ENCODE results near the gene RHD.
"Not testable (repeated sequence)": the region's sequence is repeated elsewhere in the genome, so short reads cannot be mapped to it uniquely, and the experiment has no call there.

DNA sequence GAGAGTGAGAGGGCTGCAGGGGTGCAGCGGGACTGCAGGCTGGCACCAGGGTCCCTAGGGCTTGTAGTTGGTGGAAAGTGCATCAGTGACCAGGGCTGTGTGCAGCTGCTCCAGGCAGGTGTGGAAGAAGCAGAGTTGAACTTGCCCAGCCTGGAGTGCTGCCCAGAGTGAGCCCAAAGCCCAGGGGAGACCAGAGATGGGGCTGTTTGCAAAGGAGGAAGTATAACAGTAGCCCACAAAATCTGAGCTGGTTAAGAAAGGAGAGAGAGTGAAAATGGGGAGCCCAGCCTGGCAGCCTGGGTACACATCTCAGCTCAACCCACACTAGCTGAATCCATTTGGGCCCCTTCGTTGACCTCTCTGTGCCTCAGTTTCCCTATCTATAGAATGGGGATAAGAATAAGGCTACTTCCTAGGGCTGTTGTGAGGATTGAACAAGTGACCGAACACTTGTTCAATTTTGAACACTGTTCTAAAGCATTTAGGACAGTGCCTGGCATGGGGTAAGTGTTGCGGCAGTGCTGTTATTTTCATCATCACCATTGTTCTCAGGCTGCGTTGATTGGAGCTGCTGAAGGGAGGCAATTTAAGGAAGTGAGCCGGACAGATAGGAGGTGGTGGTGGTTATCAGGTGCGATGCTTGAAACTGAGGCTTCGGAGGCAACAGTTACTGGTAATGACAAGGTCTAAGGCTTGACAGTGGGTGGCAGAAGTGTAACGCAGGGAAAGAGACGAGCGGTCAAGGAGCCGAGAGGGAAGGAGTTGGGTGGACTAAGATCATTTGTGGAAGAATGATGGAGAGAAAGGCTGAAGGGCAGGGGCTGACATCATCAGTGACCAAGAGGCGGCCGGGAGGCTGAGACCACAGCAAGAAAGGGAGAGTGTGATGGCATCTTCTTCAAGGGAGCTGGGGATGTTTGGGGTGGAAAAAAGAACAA lies 22.8 kb downstream of the RHD start:
- TF ChIP-seq, protein P1, sequence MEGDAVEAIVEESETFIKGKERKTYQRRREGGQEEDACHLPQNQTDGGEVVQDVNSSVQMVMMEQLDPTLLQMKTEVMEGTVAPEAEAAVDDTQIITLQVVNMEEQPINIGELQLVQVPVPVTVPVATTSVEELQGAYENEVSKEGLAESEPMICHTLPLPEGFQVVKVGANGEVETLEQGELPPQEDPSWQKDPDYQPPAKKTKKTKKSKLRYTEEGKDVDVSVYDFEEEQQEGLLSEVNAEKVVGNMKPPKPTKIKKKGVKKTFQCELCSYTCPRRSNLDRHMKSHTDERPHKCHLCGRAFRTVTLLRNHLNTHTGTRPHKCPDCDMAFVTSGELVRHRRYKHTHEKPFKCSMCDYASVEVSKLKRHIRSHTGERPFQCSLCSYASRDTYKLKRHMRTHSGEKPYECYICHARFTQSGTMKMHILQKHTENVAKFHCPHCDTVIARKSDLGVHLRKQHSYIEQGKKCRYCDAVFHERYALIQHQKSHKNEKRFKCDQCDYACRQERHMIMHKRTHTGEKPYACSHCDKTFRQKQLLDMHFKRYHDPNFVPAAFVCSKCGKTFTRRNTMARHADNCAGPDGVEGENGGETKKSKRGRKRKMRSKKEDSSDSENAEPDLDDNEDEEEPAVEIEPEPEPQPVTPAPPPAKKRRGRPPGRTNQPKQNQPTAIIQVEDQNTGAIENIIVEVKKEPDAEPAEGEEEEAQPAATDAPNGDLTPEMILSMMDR (conservative IDR thresholded peaks at IDR 0.05; ENCODE audit: low read depth, low read length) = not testable (repeated sequence)
- not testable (repeated sequence) for TF ChIP-seq EZH2phosphoT487 (IDR thresholded peaks at IDR 0.05; ENCODE audit: borderline replicate concordance, low read length); EZH2 (IDR thresholded peaks at IDR 0.05; ENCODE audit: low read length, unreplicated experiment)
